Neural progenitor cell (in vitro differentiated cells): ENCODE results near the gene CTSG. TPM values are rescaled to one million over a fixed set of nuclear protein-coding genes. Genes with fewer than 3 reads are reported as not detected.
A peak's percentile ranks its signal among the peaks of the same experiment; 100 is the strongest.

ENCODE experiments used
- DNase-seq: peaks from one replicate; pipeline ENCODE4 v3.0.0-alpha.2; 2016; ENCODE audit warnings: low spot score
- H2AFZ ChIP-seq: fragments of 200-600 bp; sonication (generic); replicated peaks from 2 replicates; pipeline ENCODE4 v1.6.1; 2016; ENCODE audit warnings: antibody characterized with exemption
- H3F3A ChIP-seq: fragments of 200-600 bp; sonication (generic); 2 replicates; pipeline ENCODE4 v1.6.1; 2016; ENCODE audit warnings: antibody characterized with exemption, low read depth
- H3K27ac ChIP-seq: fragments of 200-600 bp; sonication (generic); 2 replicates; pipeline ENCODE4 v1.5.1; 2016; ENCODE audit warnings: mild to moderate bottlenecking
- H3K27me3 ChIP-seq: fragments of 200-600 bp; sonication (generic); 2 replicates; pipeline ENCODE4 v1.6.1; 2016; ENCODE audit warnings: mild to moderate bottlenecking, moderate library complexity
- H3K36me3 ChIP-seq: fragments of 200-600 bp; sonication (generic); 2 replicates; pipeline ENCODE4 v1.5.1; 2016
- H3K4me1 ChIP-seq: fragments of 200-600 bp; sonication (generic); 2 replicates; pipeline ENCODE4 v1.6.1; 2016; ENCODE audit warnings: mixed run types
- H3K4me2 ChIP-seq: fragments of 200-600 bp; sonication (generic); 2 replicates; pipeline ENCODE4 v1.6.1; 2016
- H3K4me3 ChIP-seq: fragments of 200-600 bp; sonication (generic); 2 replicates; pipeline ENCODE4 v1.5.1; 2016
- H3K79me2 ChIP-seq: fragments of 200-600 bp; sonication (generic); 2 replicates; pipeline ENCODE4 v1.6.1; 2016; ENCODE audit warnings: low read depth
- H3K9ac ChIP-seq: fragments of 200-600 bp; sonication (generic); 2 replicates; pipeline ENCODE4 v1.6.1; 2016
- H3K9me3 ChIP-seq: fragments of 200-600 bp; sonication (generic); 2 replicates; pipeline ENCODE4 v1.5.1; 2016; ENCODE audit warnings: low read depth
- H4K20me1 ChIP-seq: fragments of 200-600 bp; sonication (generic); 2 replicates; pipeline ENCODE4 v1.6.1; 2016; ENCODE audit warnings: low read depth
- H3K27ac Mint-ChIP-seq: 3 replicates; pipeline ENCODE4 v1.8.0; 2021; ENCODE audit warnings: mixed read lengths
- H3K27me3 Mint-ChIP-seq: 2 replicates; pipeline ENCODE4 v1.8.0; 2022; ENCODE audit warnings: low read depth, mild to moderate bottlenecking, inconsistent platforms, moderate library complexity, mixed read lengths; ENCODE audit not compliant: insufficient read depth
- H3K36me3 Mint-ChIP-seq: 3 replicates; pipeline ENCODE4 v1.8.0; 2021; ENCODE audit warnings: mixed read lengths
- H3K4me1 Mint-ChIP-seq: 3 replicates; pipeline ENCODE4 v1.8.0; 2021; ENCODE audit warnings: mixed read lengths
- H3K4me3 Mint-ChIP-seq: 3 replicates; pipeline ENCODE4 v1.8.0; 2021; ENCODE audit warnings: mild to moderate bottlenecking, moderate library complexity, mixed read lengths
- H3K9me3 Mint-ChIP-seq: 3 replicates; pipeline ENCODE4 v1.8.0; 2020; ENCODE audit warnings: mixed read lengths
- EZH2 ChIP-seq: fragments of 200-600 bp; sonication (generic); IDR thresholded peaks from 2 replicates; pipeline ENCODE4 v1.6.1; 2017; ENCODE audit warnings: antibody characterized with exemption, mild to moderate bottlenecking, moderate library complexity
- EZH2phosphoT487 ChIP-seq: fragments of 200-600 bp; sonication (generic); IDR thresholded peaks from 2 replicates; pipeline ENCODE4 v1.6.1; 2017; ENCODE audit warnings: antibody characterized with exemption
- total RNA-seq: library from RNA; depleted of rRNA; stranded (reverse); fragments of >200 nt; gene quantifications from 2 replicates; pipeline ENCODE4 v1.2.3, GENCODE V29; 2015; ENCODE audit warnings: low replicate concordance
- TF ChIP-seq, protein P1 (sequence below): fragments of 200-600 bp; sonication (generic); IDR thresholded peaks from 2 replicates; pipeline ENCODE4 v1.5.1; 2017; ENCODE audit warnings: antibody characterized with exemption, mild to moderate bottlenecking

The CTSG gene
- total RNA-seq, 1 donor from 2014 or later = not detected

DNA sequence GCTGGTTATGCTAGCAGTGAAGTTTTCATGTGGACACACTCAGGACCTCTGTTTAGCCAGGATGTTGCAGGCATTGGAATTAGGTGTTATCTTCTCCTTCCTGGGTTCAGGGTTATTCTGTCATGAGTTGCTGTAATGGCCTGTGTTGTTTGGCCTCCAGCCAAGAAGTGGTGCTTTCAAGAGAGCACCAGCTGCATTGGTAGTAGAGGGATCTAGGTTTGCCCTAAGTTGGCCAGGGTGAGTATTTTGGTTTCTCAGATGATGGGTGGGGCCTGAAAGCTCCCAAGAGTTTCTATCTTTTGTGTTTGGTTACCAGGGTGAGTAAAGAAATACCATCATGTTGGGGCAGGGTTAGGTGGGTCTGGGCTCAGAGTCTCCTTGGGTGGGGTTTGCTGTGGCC, 36.1 kb upstream of the CTSG start:
- Histone ChIP-seq H3K27ac (no peak overlapping the region), H3K9ac (no peak overlapping the region), H3K4me1 (no peaks in the 10 kb centered on the region), H3K4me3 (no peak overlapping the region), H3K36me3 (no peaks in the 10 kb centered on the region), H3F3A (no peaks in the 10 kb centered on the region), H3K9me3 (no peaks in the 10 kb centered on the region), H3K27me3 (no peaks in the 10 kb centered on the region), H2AFZ (no peak overlapping the region), H3K79me2 (no peaks in the 10 kb centered on the region), H4K20me1 (no peaks in the 10 kb centered on the region), H3K4me2 (no peak overlapping the region)
- Mint-ChIP-seq H3K27me3 (peaks cover 4% of the 10 kb centered on the region), H3K27ac (no peak overlapping the region), H3K4me3 (no peak overlapping the region), H3K4me1 (peaks cover 3% of the 10 kb centered on the region), H3K9me3 (no peaks in the 10 kb centered on the region), H3K36me3 (no peaks in the 10 kb centered on the region)
- TF ChIP-seq, protein P1, sequence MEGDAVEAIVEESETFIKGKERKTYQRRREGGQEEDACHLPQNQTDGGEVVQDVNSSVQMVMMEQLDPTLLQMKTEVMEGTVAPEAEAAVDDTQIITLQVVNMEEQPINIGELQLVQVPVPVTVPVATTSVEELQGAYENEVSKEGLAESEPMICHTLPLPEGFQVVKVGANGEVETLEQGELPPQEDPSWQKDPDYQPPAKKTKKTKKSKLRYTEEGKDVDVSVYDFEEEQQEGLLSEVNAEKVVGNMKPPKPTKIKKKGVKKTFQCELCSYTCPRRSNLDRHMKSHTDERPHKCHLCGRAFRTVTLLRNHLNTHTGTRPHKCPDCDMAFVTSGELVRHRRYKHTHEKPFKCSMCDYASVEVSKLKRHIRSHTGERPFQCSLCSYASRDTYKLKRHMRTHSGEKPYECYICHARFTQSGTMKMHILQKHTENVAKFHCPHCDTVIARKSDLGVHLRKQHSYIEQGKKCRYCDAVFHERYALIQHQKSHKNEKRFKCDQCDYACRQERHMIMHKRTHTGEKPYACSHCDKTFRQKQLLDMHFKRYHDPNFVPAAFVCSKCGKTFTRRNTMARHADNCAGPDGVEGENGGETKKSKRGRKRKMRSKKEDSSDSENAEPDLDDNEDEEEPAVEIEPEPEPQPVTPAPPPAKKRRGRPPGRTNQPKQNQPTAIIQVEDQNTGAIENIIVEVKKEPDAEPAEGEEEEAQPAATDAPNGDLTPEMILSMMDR = no peak
- no peak for TF ChIP-seq EZH2
- no peak for TF ChIP-seq EZH2phosphoT487
- no peak for DNase-seq

DNA sequence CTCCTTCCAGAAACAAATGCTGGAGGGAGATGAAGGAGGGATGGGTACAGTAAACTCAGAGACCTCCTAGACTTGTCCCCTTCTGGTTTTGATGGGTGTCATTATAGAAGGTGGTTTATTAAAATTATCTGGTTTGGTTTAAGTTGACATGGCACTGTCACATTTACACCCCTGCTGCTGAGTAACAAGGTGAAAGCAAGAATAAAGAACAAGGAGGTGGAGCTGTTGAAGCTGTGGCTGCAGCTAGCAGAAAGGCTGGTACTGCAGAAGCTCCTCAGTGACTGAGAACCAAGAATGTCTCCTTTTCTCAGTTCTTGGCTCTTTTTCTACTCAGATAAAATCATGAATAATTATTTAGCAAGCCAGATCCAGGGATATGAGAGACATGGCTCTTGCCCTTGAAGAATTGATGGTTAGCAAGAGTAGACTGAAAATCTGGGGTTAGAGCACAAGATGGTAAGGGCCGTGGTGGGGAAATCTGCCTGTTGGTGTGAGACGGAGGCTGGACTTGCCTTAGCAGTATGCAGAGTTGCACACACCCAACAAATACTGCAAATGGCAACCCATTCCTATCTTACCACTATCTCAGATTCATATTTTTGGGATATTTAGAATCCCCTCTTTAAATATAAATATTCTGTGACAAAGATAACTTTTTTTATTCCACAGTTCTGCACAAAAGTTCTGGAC, 33.8 kb upstream of the CTSG start, which contains the start of gene GZMH:
TSS of gene GZMH (minus strand) at position 31 of the 690 bp plus-strand sequence. CDS start 72 bp downstream, outside the sequence.
- H3K36me3 ChIP-seq = no peaks in the 10 kb centered on the region
- peaks cover 6% of the 10 kb centered on the region for H3K4me1 Mint-ChIP-seq
- H4K20me1 ChIP-seq = no peaks in the 10 kb centered on the region
- no peaks in the 10 kb centered on the region for H3K4me1 ChIP-seq
- no peak within 1 kb of the TSS for H3K27ac ChIP-seq
- no peak for DNase-seq
- H3K27ac Mint-ChIP-seq = no peak within 1 kb of the TSS
- no peaks in the 10 kb centered on the region for H3K27me3 ChIP-seq
- H3K4me3 ChIP-seq = no peak within 1 kb of the TSS
- peaks cover 4% of the 10 kb centered on the region for H3K27me3 Mint-ChIP-seq
- no peaks in the 10 kb centered on the region for H3K9me3 Mint-ChIP-seq
- no peaks in the 10 kb centered on the region for H3K9me3 ChIP-seq
- no peaks in the 10 kb centered on the region for H3K79me2 ChIP-seq
- no peak within 1 kb of the TSS for H3K4me2 ChIP-seq
- H3K9ac ChIP-seq = no peak within 1 kb of the TSS
- no peaks in the 10 kb centered on the region for H3F3A ChIP-seq
- TF ChIP-seq, protein P1 = no peak
- TF ChIP-seq EZH2phosphoT487 (no peak), EZH2 (no peak)
- no peak within 1 kb of the TSS for H2AFZ ChIP-seq
- no peaks in the 10 kb centered on the region for H3K36me3 Mint-ChIP-seq
- H3K4me3 Mint-ChIP-seq = no peak within 1 kb of the TSS

DNA sequence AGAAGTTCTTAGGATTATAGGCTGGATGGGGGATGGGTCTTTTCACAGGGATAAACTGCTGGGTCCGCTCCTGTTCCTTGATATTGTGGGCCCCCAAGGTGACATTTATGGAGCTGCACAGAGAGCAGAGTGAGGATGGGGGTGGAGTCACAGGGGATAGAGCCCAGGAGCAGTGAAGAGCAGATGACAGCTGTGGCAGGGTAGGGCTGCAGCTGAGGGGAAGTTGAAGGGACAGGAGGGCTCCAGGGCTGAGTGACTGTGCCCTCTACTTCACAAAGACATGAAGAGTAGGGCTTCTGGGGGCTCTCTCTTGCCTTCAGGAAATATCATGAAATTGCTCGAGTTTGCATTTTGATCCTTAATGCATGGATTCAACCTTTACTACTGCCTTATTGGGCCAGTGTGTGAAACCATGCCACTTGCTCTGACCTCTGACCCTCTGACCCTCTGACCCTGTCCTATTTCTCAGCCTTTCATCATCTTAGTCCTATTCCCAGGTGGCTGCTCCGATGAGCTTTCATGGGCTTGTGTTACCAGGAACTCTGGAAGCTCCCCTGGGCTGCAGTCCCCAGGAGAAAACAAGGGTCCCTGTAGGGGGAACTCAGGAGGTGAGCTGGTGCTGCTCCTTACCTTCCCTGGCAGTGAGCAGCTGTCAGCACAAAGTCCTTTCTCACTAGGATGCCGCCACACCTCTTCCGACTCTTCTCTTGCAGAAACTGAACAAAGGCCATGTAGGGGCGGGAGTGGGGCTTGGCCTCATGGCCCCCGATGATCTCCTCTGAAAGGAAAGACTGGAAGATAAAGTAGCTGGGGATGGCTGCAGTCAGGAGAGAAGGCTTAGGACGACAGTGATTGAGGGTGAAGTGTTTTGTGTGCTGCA, 31.8 kb upstream of the CTSG start:
- no peak overlapping the region for H2AFZ ChIP-seq
- H3K4me2 ChIP-seq = no peak overlapping the region
- TF ChIP-seq EZH2phosphoT487 (no peak), EZH2 (no peak)
- TF ChIP-seq, protein P1 = no peak
- H3F3A ChIP-seq = no peaks in the 10 kb centered on the region
- H3K27me3 Mint-ChIP-seq = peaks cover 3% of the 10 kb centered on the region
- H3K27me3 ChIP-seq = no peaks in the 10 kb centered on the region
- peak overlapping the region; percentile 23 for H3K4me3 Mint-ChIP-seq
- H3K36me3 Mint-ChIP-seq = no peaks in the 10 kb centered on the region
- no peaks in the 10 kb centered on the region for H3K9me3 ChIP-seq
- H3K4me1 Mint-ChIP-seq = peaks cover 6% of the 10 kb centered on the region
- no peaks in the 10 kb centered on the region for H3K36me3 ChIP-seq
- no peak for DNase-seq
- no peaks in the 10 kb centered on the region for H4K20me1 ChIP-seq
- H3K9me3 Mint-ChIP-seq = no peaks in the 10 kb centered on the region
- no peak overlapping the region for H3K27ac ChIP-seq
- no peak overlapping the region for H3K9ac ChIP-seq
- no peak overlapping the region for H3K27ac Mint-ChIP-seq
- no peaks in the 10 kb centered on the region for H3K4me1 ChIP-seq
- no peak overlapping the region for H3K4me3 ChIP-seq
- H3K79me2 ChIP-seq = no peaks in the 10 kb centered on the region
